K562 (cell line): ENCODE results near the gene RCC2.

ENCODE experiments used
- DACH1 ChIP-seq: fragments of 450-650 bp; IDR thresholded peaks from 2 replicates; pipeline ENCODE4 v1.6.1; 2018; ENCODE audit not compliant: partially characterized antibody
- NFE2 ChIP-seq: IDR thresholded peaks from 2 replicates; pipeline ENCODE4 v1.6.1; 2014; ENCODE audit warnings: antibody characterized with exemption, low read depth

- TF ChIP-seq NFE2 (no peak), DACH1 (no peak)
Observed at GRCh38 chr1:17404034-17404684, 35.3 kb downstream of the RCC2 start.
